ENCODE results near the gene LNP1. TPM values are rescaled to one million over a fixed set of nuclear protein-coding genes. Genes with fewer than 3 reads are reported as not detected.
"Not testable (repeated sequence)": the region's sequence is repeated elsewhere in the genome, so short reads cannot be mapped to it uniquely, and the experiment has no call there.

Gene LNP1
- total and polyA plus RNA-seq, 2 experiments from 2014 or later = 1.1 to 4.3 TPM

- Histone ChIP-seq H3K4me2 (no peak overlapping the region), H3K9me3 (ENCODE audit: low read depth) (no peaks in the 10 kb centered on the region), H4K20me1 (ENCODE audit: insufficient read depth, poor library complexity, severe bottlenecking) (no peaks in the 10 kb centered on the region), H3K4me3 (no peak overlapping the region), H3K79me2 (no peaks in the 10 kb centered on the region), H3K27ac (no peak overlapping the region), H3K27me3 (no peaks in the 10 kb centered on the region), H3K4me1 (ENCODE audit: insufficient read depth) (no peaks in the 10 kb centered on the region), H3K9me2 (replicated peaks; ENCODE audit: insufficient read depth) (no peaks in the 10 kb centered on the region), H2AFZ (no peak overlapping the region), H3K36me3 (replicated peaks; ENCODE audit: insufficient read depth, low read depth) (no peaks in the 10 kb centered on the region)
- WGBS (ENCODE audit: low lambda C conversion rate, missing lambda C conversion rate) = 100% methylated on average over 1 of the region's 1 CpG
- TF ChIP-seq EZH2phosphoT487 (IDR thresholded peaks at IDR 0.05; ENCODE audit: low read depth, severe bottlenecking, unreplicated experiment) (no peak), EZH2 (IDR thresholded peaks at IDR 0.05; ENCODE audit: borderline replicate concordance) (no peak)
- TF ChIP-seq, protein P1, sequence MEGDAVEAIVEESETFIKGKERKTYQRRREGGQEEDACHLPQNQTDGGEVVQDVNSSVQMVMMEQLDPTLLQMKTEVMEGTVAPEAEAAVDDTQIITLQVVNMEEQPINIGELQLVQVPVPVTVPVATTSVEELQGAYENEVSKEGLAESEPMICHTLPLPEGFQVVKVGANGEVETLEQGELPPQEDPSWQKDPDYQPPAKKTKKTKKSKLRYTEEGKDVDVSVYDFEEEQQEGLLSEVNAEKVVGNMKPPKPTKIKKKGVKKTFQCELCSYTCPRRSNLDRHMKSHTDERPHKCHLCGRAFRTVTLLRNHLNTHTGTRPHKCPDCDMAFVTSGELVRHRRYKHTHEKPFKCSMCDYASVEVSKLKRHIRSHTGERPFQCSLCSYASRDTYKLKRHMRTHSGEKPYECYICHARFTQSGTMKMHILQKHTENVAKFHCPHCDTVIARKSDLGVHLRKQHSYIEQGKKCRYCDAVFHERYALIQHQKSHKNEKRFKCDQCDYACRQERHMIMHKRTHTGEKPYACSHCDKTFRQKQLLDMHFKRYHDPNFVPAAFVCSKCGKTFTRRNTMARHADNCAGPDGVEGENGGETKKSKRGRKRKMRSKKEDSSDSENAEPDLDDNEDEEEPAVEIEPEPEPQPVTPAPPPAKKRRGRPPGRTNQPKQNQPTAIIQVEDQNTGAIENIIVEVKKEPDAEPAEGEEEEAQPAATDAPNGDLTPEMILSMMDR (IDR thresholded peaks at IDR 0.05; ENCODE audit: poor library complexity) = no peak
- no peak for DNase-seq (ENCODE audit: low spot score)
These were observed 69.6 kb downstream of the LNP1 start for GRCh38 chr3:100470951-100471350.

DNA sequence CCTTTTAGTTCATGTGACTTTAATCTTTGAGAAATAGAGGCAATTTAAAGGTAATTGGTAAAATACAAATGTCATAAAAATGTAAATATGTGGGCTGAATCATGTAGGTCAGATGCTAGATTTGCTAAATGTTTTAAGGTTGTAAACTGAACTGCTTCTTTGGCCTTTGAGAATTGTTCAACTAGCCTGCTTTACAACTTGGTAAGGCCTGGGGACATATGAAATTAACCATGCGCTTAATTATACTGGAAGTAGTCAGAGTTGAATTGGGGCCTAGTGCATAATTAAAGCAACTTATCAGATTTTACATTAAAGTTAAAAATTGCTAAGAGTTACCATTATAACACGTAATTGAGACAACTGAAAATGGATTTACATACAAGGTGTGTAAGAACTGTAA is 70.1 kb downstream of the LNP1 start:
- Histone ChIP-seq H4K20me1 (ENCODE audit: insufficient read depth, poor library complexity, severe bottlenecking) (no peaks in the 10 kb centered on the region), H3K9me2 (replicated peaks; ENCODE audit: insufficient read depth) (no peaks in the 10 kb centered on the region), H3K36me3 (replicated peaks; ENCODE audit: insufficient read depth, low read depth) (no peaks in the 10 kb centered on the region), H2AFZ (no peak overlapping the region), H3K4me3 (no peak overlapping the region), H3K4me2 (no peak overlapping the region), H3K79me2 (no peaks in the 10 kb centered on the region), H3K4me1 (ENCODE audit: insufficient read depth) (no peaks in the 10 kb centered on the region), H3K27ac (no peak overlapping the region), H3K27me3 (no peaks in the 10 kb centered on the region), H3K9me3 (ENCODE audit: low read depth) (no peaks in the 10 kb centered on the region)
- 82% methylated on average over 2 of the region's 2 CpGs for WGBS (ENCODE audit: low lambda C conversion rate, missing lambda C conversion rate)
- DNase-seq (ENCODE audit: low spot score) = no peak
- TF ChIP-seq, protein P1 (IDR thresholded peaks at IDR 0.05; ENCODE audit: poor library complexity) = no peak
- no peak for TF ChIP-seq EZH2 (IDR thresholded peaks at IDR 0.05; ENCODE audit: borderline replicate concordance)
- TF ChIP-seq EZH2phosphoT487 (IDR thresholded peaks at IDR 0.05; ENCODE audit: low read depth, severe bottlenecking, unreplicated experiment) = no peak

DNA sequence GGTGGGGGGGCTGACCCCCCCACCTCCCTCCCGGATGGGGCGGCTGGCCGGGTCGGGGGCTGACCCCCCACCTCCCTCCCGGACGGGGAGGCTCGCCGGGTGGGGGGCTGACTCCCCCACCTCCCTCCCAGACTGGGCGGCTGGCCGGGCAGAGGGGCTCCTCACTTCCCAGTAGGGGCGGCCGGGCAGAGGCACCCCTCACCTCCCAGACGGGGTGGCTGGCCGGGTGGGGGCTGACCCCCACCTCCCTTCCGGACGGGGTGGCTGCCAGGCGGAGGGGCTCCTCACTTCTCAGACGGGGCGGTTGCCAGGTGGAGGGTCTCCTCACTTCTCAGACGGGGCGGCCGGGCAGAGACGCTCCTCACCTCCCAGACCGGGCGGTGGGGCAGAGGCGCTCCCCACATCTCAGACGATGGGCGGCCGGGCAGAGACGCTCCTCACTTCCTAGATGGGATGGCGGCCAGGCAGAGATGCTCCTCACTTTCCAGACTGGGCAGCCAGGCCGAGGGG is 76.6 kb downstream of the LNP1 start:
- WGBS (ENCODE audit: low lambda C conversion rate, missing lambda C conversion rate) = 100% methylated on average over 11 of the region's 32 CpGs

GRCh38 chr3:100478521-100478920 is 77.2 kb downstream of the LNP1 start:
- H3K4me1 ChIP-seq (ENCODE audit: insufficient read depth); H4K20me1 ChIP-seq (ENCODE audit: insufficient read depth, poor library complexity, severe bottlenecking); H3K36me3 ChIP-seq (replicated peaks; ENCODE audit: insufficient read depth, low read depth); DNase-seq (ENCODE audit: low spot score); H3K4me3 ChIP-seq; H3K9me3 ChIP-seq (ENCODE audit: low read depth); H3K9me2 ChIP-seq (replicated peaks; ENCODE audit: insufficient read depth); H3K79me2 ChIP-seq; H2AFZ ChIP-seq; H3K4me2 ChIP-seq; H3K27me3 ChIP-seq; H3K27ac ChIP-seq: not testable (repeated sequence)
- 92% methylated on average over 23 of the region's 25 CpGs for WGBS (ENCODE audit: low lambda C conversion rate, missing lambda C conversion rate)

More for the DNA sequence above, 76.6 kb downstream of the LNP1 start:
- not testable (repeated sequence) for H4K20me1 ChIP-seq (ENCODE audit: insufficient read depth, poor library complexity, severe bottlenecking); H3K4me2 ChIP-seq; H3K9me2 ChIP-seq (replicated peaks; ENCODE audit: insufficient read depth); H2AFZ ChIP-seq; H3K4me3 ChIP-seq; H3K9me3 ChIP-seq (ENCODE audit: low read depth); H3K27ac ChIP-seq; H3K36me3 ChIP-seq (replicated peaks; ENCODE audit: insufficient read depth, low read depth); DNase-seq (ENCODE audit: low spot score); H3K4me1 ChIP-seq (ENCODE audit: insufficient read depth); H3K27me3 ChIP-seq; H3K79me2 ChIP-seq

Data from hepatocyte (in vitro differentiated cells).